GM12878 (cell line): ENCODE measurements around the gene CCDC9. TPM values are rescaled to one million over a fixed set of nuclear protein-coding genes. Genes with fewer than 3 reads are reported as not detected.

Experiments used
- ATAC-seq: fragments of 200-7000 bp; cut with Tn5 transposase; 3 replicates; pipeline ENCODE4 v1.9.1; 2020; ENCODE audit warnings: mild to moderate bottlenecking, moderate library complexity
- BruUV-seq: library from RNA; stranded (reverse); fragments of 400-500 nt; replicated peaks from 2 replicates; lab custom pipeline; 2021; lab: Mats Ljungman, UMichigan
- CTCF ChIA-PET: fragments of 300-600 bp; sonication (Branson Sonifier 250); formaldehyde crosslinking; extraction: SDS; loops from one replicate; lab custom pipeline; 2021; ENCODE audit warnings: inconsistent platforms; lab: Yijun Ruan, JAX
- POLR2A ChIA-PET: fragments of 350-600 bp; formaldehyde crosslinking; extraction: SDS; loops from one replicate; lab custom pipeline; 2021; ENCODE audit warnings: inconsistent platforms; lab: Charles Lee
- RAD21 ChIA-PET: fragments of 300-600 bp; sonication (Branson Sonifier 250); formaldehyde crosslinking; loops from one replicate; lab custom pipeline; 2023; ENCODE audit warnings: antibody characterized with exemption; ENCODE audit not compliant: unreplicated experiment; lab: Charles Lee
- SMC1A ChIA-PET: fragments of 300-600 bp; sonication (Branson Sonifier 250); formaldehyde crosslinking; loops from one replicate; lab custom pipeline; 2023; ENCODE audit not compliant: unreplicated experiment, uncharacterized antibody; lab: Charles Lee
- DNase-seq: peaks from one replicate; pipeline ENCODE4 v3.0.0-alpha.2; 2011; ENCODE audit warnings: low read depth, low spot score
- FAIRE-seq: peaks from 3 replicates; lab custom pipeline; 2011; peaks lifted over from hg19 to GRCh38; lab: Jason Lieb, UNC
- H2AFZ ChIP-seq: 2 replicates; pipeline ENCODE4 v1.6.0; 2011; ENCODE audit warnings: low read depth, low read length, control low read depth; ENCODE audit not compliant: control insufficient read depth
- H3K27ac ChIP-seq: 2 replicates; pipeline ENCODE4 v1.5.1; 2011; ENCODE audit warnings: control low read depth; ENCODE audit not compliant: control insufficient read depth, insufficient read depth
- H3K27me3 ChIP-seq, 2 experiments: replicated peaks in 1 of 2; 2 replicates each; pipeline versions ENCODE4 v1.6.0 to v1.6.1; 2011; ENCODE audit warnings: low read length in 1 of 2; ENCODE audit not compliant: control insufficient read depth in 2 of 2, insufficient read depth in 2 of 2
- H3K36me3 ChIP-seq, 2 experiments: 2 replicates each; pipeline ENCODE4 v1.5.1; 2011; ENCODE audit warnings: low read length in 1 of 2; ENCODE audit not compliant: control insufficient read depth in 2 of 2, insufficient read depth in 2 of 2
- H3K4me1 ChIP-seq: 2 replicates; pipeline ENCODE4 v1.6.1; 2011; ENCODE audit warnings: mild to moderate bottlenecking, low read length, moderate library complexity, mixed read lengths; ENCODE audit not compliant: control insufficient read depth, insufficient read depth
- H3K4me2 ChIP-seq: 2 replicates; pipeline ENCODE4 v1.6.0; 2011; ENCODE audit warnings: control low read depth; ENCODE audit not compliant: control insufficient read depth, insufficient read depth
- H3K4me3 ChIP-seq: fragments of 200-600 bp; sonication (generic); 2 replicates; pipeline ENCODE4 v1.5.1; 2016
- H3K79me2 ChIP-seq: 2 replicates; pipeline ENCODE4 v1.6.0; 2011; ENCODE audit warnings: low read length; ENCODE audit not compliant: control insufficient read depth, insufficient read depth
- H3K9ac ChIP-seq: 2 replicates; pipeline ENCODE4 v1.8.0; 2011; ENCODE audit warnings: low read length, control low read depth, mixed read lengths; ENCODE audit not compliant: control insufficient read depth, insufficient read depth
- H3K9me3 ChIP-seq: replicated peaks from 3 replicates; pipeline ENCODE4 v1.5.1; 2011; ENCODE audit warnings: mild to moderate bottlenecking, low read length; ENCODE audit not compliant: control insufficient read depth, insufficient read depth
- H4K20me1 ChIP-seq: 2 replicates; pipeline ENCODE4 v1.6.0; 2011; ENCODE audit not compliant: control insufficient read depth, insufficient read depth
- CTCF ChIP-seq, 3 experiments: IDR thresholded peaks in 2 of 3; conservative IDR thresholded peaks in 1 of 3; 2 replicates each; pipeline ENCODE4 v1.5.1; 2011; ENCODE audit warnings: low read depth in 3 of 3, low read length in 3 of 3, mild to moderate bottlenecking in 3 of 3, control low read depth in 2 of 3, moderate library complexity in 2 of 3, inconsistent platforms in 1 of 3, mixed read lengths in 1 of 3; ENCODE audit not compliant: control insufficient read depth in 2 of 3, insufficient read depth in 1 of 3; ENCODE audit errors: extremely low read depth in 1 of 3
- PML ChIP-seq: IDR thresholded peaks from 2 replicates; pipeline ENCODE4 v1.6.1; 2012; ENCODE audit warnings: low read length, inconsistent platforms
- WGBS: methylation state at CpG from one replicate; pipeline ENCODE4 v1.1.6; 2016; ENCODE audit warnings: low lambda C conversion rate; ENCODE audit not compliant: insufficient replicate concordance, insufficient coverage; ENCODE audit errors: missing lambda C conversion rate; 5-methylcytosine and 5-hydroxymethylcytosine counted together
- in situ Hi-C: fragments of 300-500 bp; cut with MboI; formaldehyde crosslinking; loops from 9 replicates; pipeline ENCODE4 v1.14.3; 2018; ENCODE audit warnings: mixed read lengths
- intact Hi-C: fragments of 100-400 bp; cut with micrococcal nuclease; formaldehyde crosslinking; loops from one replicate; pipeline ENCODE4 v1.14.2; 2022; ENCODE audit not compliant: unreplicated experiment
- polyA plus RNA-seq, 11 experiments: library from polyadenylated mRNA; depleted of rRNA in 4 of 11; unstranded in 6 of 11; stranded (reverse) in 5 of 11; fragments of >200 nt; fragmentation: Nextera tagmentation in 4 of 11; fragmentation: Illumina TruSeq in 1 of 11; extraction: Ambion mirVana in 4 of 11; extraction: Trizol in 1 of 11; gene quantifications; 1 replicate in 1 of 11; 2 replicates in 10 of 11; pipeline versions ENCODE4 v1.2.1 to v1.2.3, GENCODE V29; 2011 to 2016; ENCODE audit warnings: inconsistent platforms in 2 of 11, missing spikeins in 2 of 11, low read depth in 1 of 11
- total RNA-seq, 4 experiments: library from RNA; depleted of rRNA in 3 of 4; stranded (reverse); fragments of >200 nt in 3 of 4; fragmentation: Illumina TruSeq in 1 of 4; extraction: Trizol in 1 of 4; gene quantifications; 2 replicates each; pipeline versions ENCODE4 v1.2.1 to v1.2.3, GENCODE V29; 2013 to 2021
- TF ChIP-seq, protein P1 (sequence below): fragments of 450-650 bp; IDR thresholded peaks from 2 replicates; pipeline ENCODE4 v1.6.1; 2017; ENCODE audit warnings: mild to moderate bottlenecking

CCDC9 gene
- total and polyA plus RNA-seq, 10 of the 15 experiments (the other 5 are each of a cell fraction or from before 2014, with no cell fraction given) = 0.18 to 17.5 (median 7.1) TPM; not detected in 1

DNA sequence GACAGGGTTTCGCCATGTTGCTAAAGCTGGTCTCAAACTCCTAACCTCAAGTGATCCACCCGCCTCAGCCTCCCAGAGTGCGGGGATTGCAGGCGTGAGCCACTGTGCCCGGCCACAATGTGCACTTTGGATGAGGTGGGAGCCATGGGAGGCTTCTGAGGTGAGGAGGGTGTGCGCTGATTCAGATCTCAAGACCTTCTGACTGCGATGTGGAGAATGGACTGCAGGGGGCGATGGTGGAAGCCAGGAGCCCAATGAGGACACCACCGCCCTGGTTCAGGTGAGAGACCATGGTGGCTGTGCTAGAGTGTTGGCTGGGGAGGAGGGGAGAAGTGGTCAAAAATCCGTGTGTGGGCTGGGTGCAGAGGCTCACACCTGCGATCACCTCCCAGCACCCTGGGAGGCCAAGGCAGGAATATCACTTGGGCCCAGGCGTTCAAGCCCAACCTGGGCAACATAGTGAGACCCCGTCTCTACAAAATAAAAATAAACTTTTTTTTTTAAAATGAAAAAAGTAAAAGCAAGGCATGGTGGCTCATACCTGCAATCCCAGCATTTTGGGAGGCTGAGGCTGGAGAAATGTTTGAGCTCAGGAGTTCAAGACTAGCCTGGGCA is 24.0 kb downstream of the CCDC9 start:
- no peaks in the 10 kb centered on the region for H3K9me3 ChIP-seq
- H4K20me1 ChIP-seq = peaks cover 3% of the 10 kb centered on the region; the same call in 1 of the 2 replicates
- in situ Hi-C loops (no loop called here), intact Hi-C loops (loop anchor here (10.0 kb wide), 2 partner anchors 235 to 425 kb away; partner anchors contain the start of gene NAPA)
- ChIA-PET RAD21 (no interaction called here), POLR2A (no interaction called here), SMC1A (no interaction called here), CTCF (interaction anchor here (0.6 to 2.9 kb wide), 4 partner anchors 7 to 487 kb away, joined by 3 to 8 read pairs (median 4); no protein-coding TSS in a partner anchor)
- H3K36me3 ChIP-seq = peaks cover 0 to 1% of the 10 kb centered on the region in 2 experiments; a peak in 1 of 4 replicates
- H3K4me2 ChIP-seq = no peak overlapping the region
- 84% methylated on average over 11 of the region's 13 CpGs for WGBS
- no peak for FAIRE-seq
- no peak for DNase-seq
- no peaks in the 10 kb centered on the region; the same call in 1 of the 2 replicates for H3K79me2 ChIP-seq
- no peak overlapping the region for H3K27ac ChIP-seq
- TF ChIP-seq CTCF (IDR thresholded peaks at IDR 0.05 in 2 of 3, conservative IDR thresholded peaks at IDR 0.05 in 1 of 3; ENCODE audit: control insufficient read depth in 2 of 3, extremely low read depth in 1 of 3, insufficient read depth in 1 of 3, low read depth in 3 of 3, low read length in 3 of 3) (peak; percentile 27 to 64 (median 50); a peak in 5 of 6 replicates), PML (no peak)
- TF ChIP-seq, protein P1, sequence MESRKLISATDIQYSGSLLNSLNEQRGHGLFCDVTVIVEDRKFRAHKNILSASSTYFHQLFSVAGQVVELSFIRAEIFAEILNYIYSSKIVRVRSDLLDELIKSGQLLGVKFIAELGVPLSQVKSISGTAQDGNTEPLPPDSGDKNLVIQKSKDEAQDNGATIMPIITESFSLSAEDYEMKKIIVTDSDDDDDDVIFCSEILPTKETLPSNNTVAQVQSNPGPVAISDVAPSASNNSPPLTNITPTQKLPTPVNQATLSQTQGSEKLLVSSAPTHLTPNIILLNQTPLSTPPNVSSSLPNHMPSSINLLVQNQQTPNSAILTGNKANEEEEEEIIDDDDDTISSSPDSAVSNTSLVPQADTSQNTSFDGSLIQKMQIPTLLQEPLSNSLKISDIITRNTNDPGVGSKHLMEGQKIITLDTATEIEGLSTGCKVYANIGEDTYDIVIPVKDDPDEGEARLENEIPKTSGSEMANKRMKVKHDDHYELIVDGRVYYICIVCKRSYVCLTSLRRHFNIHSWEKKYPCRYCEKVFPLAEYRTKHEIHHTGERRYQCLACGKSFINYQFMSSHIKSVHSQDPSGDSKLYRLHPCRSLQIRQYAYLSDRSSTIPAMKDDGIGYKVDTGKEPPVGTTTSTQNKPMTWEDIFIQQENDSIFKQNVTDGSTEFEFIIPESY = 0 out of 2 replicates have a peak, but pooled peaks have one; percentile 51
- BruUV-seq = no TSS peak
- peaks cover 4% of the 10 kb centered on the region for H3K4me1 ChIP-seq
- H3K27me3 ChIP-seq = no peaks in the 10 kb centered on the region
- no peak overlapping the region for H3K4me3 ChIP-seq
- H2AFZ ChIP-seq = no peak overlapping the region
- no peak overlapping the region for H3K9ac ChIP-seq
- ATAC-seq = peak; percentile 72
